NCI-H345 treated with DMSO at 0.1 percent for 48 hours (cell line): ENCODE data around the gene CNN2.
A peak's percentile ranks its signal among the peaks of the same experiment; 100 is the strongest.

Source experiments
- DNase-seq: peaks from one replicate; lab custom pipeline; 2025; ENCODE audit not compliant: unreplicated experiment; lab: John Stamatoyannopoulos, UW

The CNN2 gene

GRCh38 chr19:1026783-1027649, 608 bp downstream of the CNN2 start:
- no peak for DNase-seq

GRCh38 chr19:1027650-1028061, 1.2 kb downstream of the CNN2 start:
- no peak for DNase-seq

GRCh38 chr19:1028062-1028926, 1.9 kb downstream of the CNN2 start:
- no peak for DNase-seq

GRCh38 chr19:1032264-1032867, 6.0 kb downstream of the CNN2 start:
- no peak for DNase-seq

- no peak for DNase-seq
Observed at GRCh38 chr19:1035998-1036621, 9.7 kb downstream of the CNN2 start.

- no peak for DNase-seq
Observed at GRCh38 chr19:1037621-1038064, 11.2 kb downstream of the CNN2 start.

GRCh38 chr19:1038978-1039645, 12.7 kb downstream of the CNN2 start:
- DNase-seq: no peak

- peak; percentile 97 for DNase-seq
Observed at GRCh38 chr19:1039646-1040475, 13.5 kb downstream of the CNN2 start, which contains the start of gene ABCA7. Gene ABCA7 (plus strand): TSS chr19:1040107. CDS start chr19:1041362, 1,255 bp downstream.

GRCh38 chr19:1040476-1041271, 14.3 kb downstream of the CNN2 start:
- peak; percentile 94 for DNase-seq

- no peak for DNase-seq
Observed at GRCh38 chr19:1041272-1041834, 14.9 kb downstream of the CNN2 start.

- peak; percentile 5 for DNase-seq
Observed at GRCh38 chr19:1041835-1042685, 15.7 kb downstream of the CNN2 start.

- peak; percentile 17 for DNase-seq
Observed at GRCh38 chr19:1042689-1043511, 16.5 kb downstream of the CNN2 start.

- DNase-seq: no peak
Observed at GRCh38 chr19:1045247-1045603, 18.8 kb downstream of the CNN2 start.

GRCh38 chr19:1046117-1046626, 19.8 kb downstream of the CNN2 start:
- DNase-seq: no peak

- DNase-seq: no peak
Observed at GRCh38 chr19:1046836-1047695, 20.7 kb downstream of the CNN2 start.
